NOMO-1 treated with dmso at 0.1 percent for 144 hours (cell line): ENCODE results near the gene SERPINC1.
"Not testable (repeated sequence)": the region's sequence is repeated elsewhere in the genome, so short reads cannot be mapped to it uniquely, and the experiment has no call there.

Source experiments
- DNase-seq: peaks from one replicate; lab custom pipeline; 2025; ENCODE audit not compliant: unreplicated experiment; lab: John Stamatoyannopoulos, UW

Gene SERPINC1

GRCh38 chr1:173917149-173917548, at the start of gene SERPINC1:
Gene SERPINC1 (minus strand): TSS chr1:173917327. CDS start chr1:173917259, 68 bp downstream.
- no peak for DNase-seq

- not testable (repeated sequence) for DNase-seq
These were observed 48.8 kb upstream of the SERPINC1 start for GRCh38 chr1:173965896-173966295.

- DNase-seq = no peak
These were observed 46.4 kb upstream of the SERPINC1 start for GRCh38 chr1:173963477-173963876.

GRCh38 chr1:173960625-173961024, 43.5 kb upstream of the SERPINC1 start:
- DNase-seq = no peak

GRCh38 chr1:173954179-173954578, 37.1 kb upstream of the SERPINC1 start:
- DNase-seq = no peak

- DNase-seq = no peak
These were observed 31.5 kb upstream of the SERPINC1 start for GRCh38 chr1:173948594-173948993.

GRCh38 chr1:173946380-173946921, 29.3 kb upstream of the SERPINC1 start:
- no peak for DNase-seq

GRCh38 chr1:173937062-173937461, 19.9 kb upstream of the SERPINC1 start:
- no peak for DNase-seq

GRCh38 chr1:173934440-173934839, 17.3 kb upstream of the SERPINC1 start:
- no peak for DNase-seq

GRCh38 chr1:173930541-173930940, 13.4 kb upstream of the SERPINC1 start:
- DNase-seq = not testable (repeated sequence)

- DNase-seq = no peak
These were observed 8.4 kb upstream of the SERPINC1 start for GRCh38 chr1:173925306-173926242.

GRCh38 chr1:173920861-173921260, 3.7 kb upstream of the SERPINC1 start:
- no peak for DNase-seq

GRCh38 chr1:173917635-173918493, 737 bp upstream of the SERPINC1 start:
- DNase-seq = no peak

GRCh38 chr1:173916667-173917066, 460 bp downstream of the SERPINC1 start:
- DNase-seq = no peak

GRCh38 chr1:173915596-173915995, 1.5 kb downstream of the SERPINC1 start:
- DNase-seq = no peak

- DNase-seq = no peak
These were observed 2.7 kb downstream of the SERPINC1 start for GRCh38 chr1:173914366-173914871.

GRCh38 chr1:173913111-173913510, 4.0 kb downstream of the SERPINC1 start:
- no peak for DNase-seq

- no peak for DNase-seq
These were observed 13.1 kb downstream of the SERPINC1 start for GRCh38 chr1:173903827-173904531.

- DNase-seq = no peak
These were observed 16.1 kb downstream of the SERPINC1 start for GRCh38 chr1:173900992-173901391.

GRCh38 chr1:173900427-173900826, 16.7 kb downstream of the SERPINC1 start:
- no peak for DNase-seq

- no peak for DNase-seq
These were observed 22.9 kb downstream of the SERPINC1 start for GRCh38 chr1:173894189-173894588.
